Measurements from ENCODE around the gene PFKP. TPM values are rescaled to one million over a fixed set of nuclear protein-coding genes. Genes with fewer than 3 reads are reported as not detected.

The PFKP gene
- total RNA-seq, 2 donors from 2014 or later, result 58.0 to 82.3 TPM

GRCh38 chr10:3094609-3095036 is 27.3 kb downstream of the PFKP start:
- Histone ChIP-seq H3K4me1 (ENCODE audit: control insufficient read depth, insufficient read depth, low read length) (peaks cover 22% of the 10 kb centered on the region), H3K4me3 (ENCODE audit: low read length) (peak overlapping the region; percentile 27), H3K9ac (ENCODE audit: extremely low read depth, low read length, poor library complexity, severe bottlenecking) (peak overlapping the region; percentile 36), H3K27ac (ENCODE audit: low read depth, low read length) (peak overlapping the region; percentile 14), H3K9me3 (ENCODE audit: control insufficient read depth, low read length) (no peaks in the 10 kb centered on the region), H3K27me3 (ENCODE audit: control insufficient read depth, insufficient read depth, low read length, poor library complexity, severe bottlenecking) (no peaks in the 10 kb centered on the region), H3K36me3 (ENCODE audit: control insufficient read depth, insufficient read depth, low read length) (no peaks in the 10 kb centered on the region)
- H3K4me3 Mint-ChIP-seq, result peak overlapping the region; percentile 15
- no peaks in the 10 kb centered on the region for H3K27me3 Mint-ChIP-seq (ENCODE audit: insufficient read depth)
- no peak for DNase-seq
- peak overlapping the region; percentile 95 for H3K27ac Mint-ChIP-seq
- TF ChIP-seq CTCF (conservative IDR thresholded peaks at IDR 0.05), result no peak
- peaks cover 19% of the 10 kb centered on the region for H3K36me3 Mint-ChIP-seq (ENCODE audit: low read depth)
- 63 to 78% methylated on average over 5 of the region's 5 CpGs for WGBS, 2 experiments (ENCODE audit: insufficient coverage in 1 of 2, insufficient read length in 1 of 2)
- peaks cover 59% of the 10 kb centered on the region for H3K4me1 Mint-ChIP-seq
- H3K9me3 Mint-ChIP-seq, result no peaks in the 10 kb centered on the region

GRCh38 chr10:3095373-3096139 is 28.2 kb downstream of the PFKP start:
- Histone ChIP-seq H3K4me1 (ENCODE audit: control insufficient read depth, insufficient read depth, low read length) (peaks cover 19% of the 10 kb centered on the region), H3K36me3 (ENCODE audit: control insufficient read depth, insufficient read depth, low read length) (peaks cover 6% of the 10 kb centered on the region), H3K27me3 (ENCODE audit: control insufficient read depth, insufficient read depth, low read length, poor library complexity, severe bottlenecking) (no peaks in the 10 kb centered on the region), H3K27ac (ENCODE audit: low read depth, low read length) (peak overlapping the region; percentile 19), H3K9me3 (ENCODE audit: control insufficient read depth, low read length) (no peaks in the 10 kb centered on the region), H3K9ac (ENCODE audit: extremely low read depth, low read length, poor library complexity, severe bottlenecking) (peak overlapping the region; percentile 36), H3K4me3 (ENCODE audit: low read length) (peak overlapping the region; percentile 27)
- WGBS, 2 experiments (ENCODE audit: insufficient coverage in 1 of 2, insufficient read length in 1 of 2), result 71 to 75% methylated on average over 17 of the region's 17 CpGs
- H3K4me3 Mint-ChIP-seq, result peak overlapping the region; percentile 15
- TF ChIP-seq CTCF (conservative IDR thresholded peaks at IDR 0.05), result no peak
- H3K9me3 Mint-ChIP-seq, result no peaks in the 10 kb centered on the region
- no peak for DNase-seq
- H3K36me3 Mint-ChIP-seq (ENCODE audit: low read depth), result peaks cover 27% of the 10 kb centered on the region
- H3K27ac Mint-ChIP-seq, result peak overlapping the region; percentile 95
- no peaks in the 10 kb centered on the region for H3K27me3 Mint-ChIP-seq (ENCODE audit: insufficient read depth)
- H3K4me1 Mint-ChIP-seq, result peaks cover 54% of the 10 kb centered on the region

GRCh38 chr10:3096149-3096548 is 28.8 kb downstream of the PFKP start:
- Mint-ChIP-seq H3K4me1 (peaks cover 48% of the 10 kb centered on the region), H3K9me3 (no peaks in the 10 kb centered on the region), H3K36me3 (ENCODE audit: low read depth) (peaks cover 29% of the 10 kb centered on the region), H3K4me3 (no peak overlapping the region), H3K27ac (peak overlapping the region; percentile 95), H3K27me3 (ENCODE audit: insufficient read depth) (no peaks in the 10 kb centered on the region)
- Histone ChIP-seq H3K4me3 (ENCODE audit: low read length) (no peak overlapping the region), H3K27me3 (ENCODE audit: control insufficient read depth, insufficient read depth, low read length, poor library complexity, severe bottlenecking) (no peaks in the 10 kb centered on the region), H3K9me3 (ENCODE audit: control insufficient read depth, low read length) (no peaks in the 10 kb centered on the region), H3K4me1 (ENCODE audit: control insufficient read depth, insufficient read depth, low read length) (peaks cover 17% of the 10 kb centered on the region), H3K36me3 (ENCODE audit: control insufficient read depth, insufficient read depth, low read length) (peaks cover 6% of the 10 kb centered on the region), H3K9ac (ENCODE audit: extremely low read depth, low read length, poor library complexity, severe bottlenecking) (peak overlapping the region; percentile 36), H3K27ac (ENCODE audit: low read depth, low read length) (no peak overlapping the region)
- no peak for TF ChIP-seq CTCF (conservative IDR thresholded peaks at IDR 0.05)
- WGBS, 2 experiments (ENCODE audit: insufficient coverage in 1 of 2, insufficient read length in 1 of 2), result 89 to 95% methylated on average over 11 to 16 of the region's 16 CpGs
- DNase-seq, result no peak
